ENCODE data around the gene KCNIP1. TPM values are rescaled to one million over a fixed set of nuclear protein-coding genes. Genes with fewer than 3 reads are reported as not detected.
A peak's percentile ranks its signal among the peaks of the same experiment; 100 is the strongest.

Gene KCNIP1
- total and polyA plus RNA-seq, 10 of the 15 experiments (the other 5 are each of a cell fraction or from before 2014, with no cell fraction given): not detected

GRCh38 chr5:170579601-170580000, 75.8 kb downstream of the KCNIP1 start (continued):
- TF ChIP-seq BCL3 (IDR thresholded peaks at IDR 0.05; ENCODE audit: borderline replicate concordance, insufficient read depth, low read depth, low read length, poor library complexity, severe bottlenecking): no peak
- TF ChIP-seq, protein P1, sequence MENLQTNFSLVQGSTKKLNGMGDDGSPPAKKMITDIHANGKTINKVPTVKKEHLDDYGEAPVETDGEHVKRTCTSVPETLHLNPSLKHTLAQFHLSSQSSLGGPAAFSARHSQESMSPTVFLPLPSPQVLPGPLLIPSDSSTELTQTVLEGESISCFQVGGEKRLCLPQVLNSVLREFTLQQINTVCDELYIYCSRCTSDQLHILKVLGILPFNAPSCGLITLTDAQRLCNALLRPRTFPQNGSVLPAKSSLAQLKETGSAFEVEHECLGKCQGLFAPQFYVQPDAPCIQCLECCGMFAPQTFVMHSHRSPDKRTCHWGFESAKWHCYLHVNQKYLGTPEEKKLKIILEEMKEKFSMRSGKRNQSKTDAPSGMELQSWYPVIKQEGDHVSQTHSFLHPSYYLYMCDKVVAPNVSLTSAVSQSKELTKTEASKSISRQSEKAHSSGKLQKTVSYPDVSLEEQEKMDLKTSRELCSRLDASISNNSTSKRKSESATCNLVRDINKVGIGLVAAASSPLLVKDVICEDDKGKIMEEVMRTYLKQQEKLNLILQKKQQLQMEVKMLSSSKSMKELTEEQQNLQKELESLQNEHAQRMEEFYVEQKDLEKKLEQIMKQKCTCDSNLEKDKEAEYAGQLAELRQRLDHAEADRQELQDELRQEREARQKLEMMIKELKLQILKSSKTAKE (IDR thresholded peaks at IDR 0.05; ENCODE audit: low read depth, poor library complexity, severe bottlenecking): no peak

- no peaks in the 10 kb centered on the region; a peak in 2 of 4 replicates for H3K27me3 ChIP-seq (replicated peaks in 1 of 2; ENCODE audit: control insufficient read depth in 2 of 2, insufficient read depth in 2 of 2, low read length in 1 of 2)
- intact Hi-C loops (cut with micrococcal nuclease; ENCODE audit: unreplicated experiment): no loop called here
- H3K9me3 ChIP-seq (replicated peaks; ENCODE audit: control insufficient read depth, insufficient read depth, low read length): no peaks in the 10 kb centered on the region; the same call in 2 of the 3 replicates
- no peak overlapping the region for H3K4me3 ChIP-seq
- DNase-seq (ENCODE audit: low read depth, low spot score) (no peak), ATAC-seq (no peak), FAIRE-seq (peak; percentile 54)
- H3K79me2 ChIP-seq (ENCODE audit: control insufficient read depth, insufficient read depth, low read length): no peaks in the 10 kb centered on the region
- no peak overlapping the region for H3K4me2 ChIP-seq (ENCODE audit: control insufficient read depth, insufficient read depth)
- H3K9ac ChIP-seq (ENCODE audit: control insufficient read depth, insufficient read depth, low read length): no peak overlapping the region
- in situ Hi-C loops (cut with MboI): no loop called here
- H3K4me1 ChIP-seq (ENCODE audit: control insufficient read depth, insufficient read depth, low read length): no peaks in the 10 kb centered on the region
- H3K36me3 ChIP-seq (ENCODE audit: control insufficient read depth in 2 of 2, insufficient read depth in 2 of 2, low read length in 1 of 2): no peaks in the 10 kb centered on the region
- H3K27ac ChIP-seq (ENCODE audit: control insufficient read depth, insufficient read depth): no peak overlapping the region
- ChIA-PET POLR2A (no interaction called here), RAD21 (ENCODE audit: unreplicated experiment) (no interaction called here), SMC1A (ENCODE audit: uncharacterized antibody, unreplicated experiment) (interaction anchor here (1.1 kb wide), 1 partner anchor 41 kb away, joined by 3 read pairs; no protein-coding TSS in a partner anchor), CTCF (no interaction called here)
- no peaks in the 10 kb centered on the region for H4K20me1 ChIP-seq (ENCODE audit: control insufficient read depth, insufficient read depth)
- H2AFZ ChIP-seq (ENCODE audit: control insufficient read depth, low read depth, low read length): no peak overlapping the region
- TF ChIP-seq, protein P2, sequence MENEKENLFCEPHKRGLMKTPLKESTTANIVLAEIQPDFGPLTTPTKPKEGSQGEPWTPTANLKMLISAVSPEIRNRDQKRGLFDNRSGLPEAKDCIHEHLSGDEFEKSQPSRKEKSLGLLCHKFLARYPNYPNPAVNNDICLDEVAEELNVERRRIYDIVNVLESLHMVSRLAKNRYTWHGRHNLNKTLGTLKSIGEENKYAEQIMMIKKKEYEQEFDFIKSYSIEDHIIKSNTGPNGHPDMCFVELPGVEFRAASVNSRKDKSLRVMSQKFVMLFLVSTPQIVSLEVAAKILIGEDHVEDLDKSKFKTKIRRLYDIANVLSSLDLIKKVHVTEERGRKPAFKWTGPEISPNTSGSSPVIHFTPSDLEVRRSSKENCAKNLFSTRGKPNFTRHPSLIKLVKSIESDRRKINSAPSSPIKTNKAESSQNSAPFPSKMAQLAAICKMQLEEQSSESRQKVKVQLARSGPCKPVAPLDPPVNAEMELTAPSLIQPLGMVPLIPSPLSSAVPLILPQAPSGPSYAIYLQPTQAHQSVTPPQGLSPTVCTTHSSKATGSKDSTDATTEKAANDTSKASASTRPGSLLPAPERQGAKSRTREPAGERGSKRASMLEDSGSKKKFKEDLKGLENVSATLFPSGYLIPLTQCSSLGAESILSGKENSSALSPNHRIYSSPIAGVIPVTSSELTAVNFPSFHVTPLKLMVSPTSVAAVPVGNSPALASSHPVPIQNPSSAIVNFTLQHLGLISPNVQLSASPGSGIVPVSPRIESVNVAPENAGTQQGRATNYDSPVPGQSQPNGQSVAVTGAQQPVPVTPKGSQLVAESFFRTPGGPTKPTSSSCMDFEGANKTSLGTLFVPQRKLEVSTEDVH (IDR thresholded peaks at IDR 0.05; ENCODE audit: low read depth, partially characterized antibody): no peak
- TF ChIP-seq, protein P3, sequence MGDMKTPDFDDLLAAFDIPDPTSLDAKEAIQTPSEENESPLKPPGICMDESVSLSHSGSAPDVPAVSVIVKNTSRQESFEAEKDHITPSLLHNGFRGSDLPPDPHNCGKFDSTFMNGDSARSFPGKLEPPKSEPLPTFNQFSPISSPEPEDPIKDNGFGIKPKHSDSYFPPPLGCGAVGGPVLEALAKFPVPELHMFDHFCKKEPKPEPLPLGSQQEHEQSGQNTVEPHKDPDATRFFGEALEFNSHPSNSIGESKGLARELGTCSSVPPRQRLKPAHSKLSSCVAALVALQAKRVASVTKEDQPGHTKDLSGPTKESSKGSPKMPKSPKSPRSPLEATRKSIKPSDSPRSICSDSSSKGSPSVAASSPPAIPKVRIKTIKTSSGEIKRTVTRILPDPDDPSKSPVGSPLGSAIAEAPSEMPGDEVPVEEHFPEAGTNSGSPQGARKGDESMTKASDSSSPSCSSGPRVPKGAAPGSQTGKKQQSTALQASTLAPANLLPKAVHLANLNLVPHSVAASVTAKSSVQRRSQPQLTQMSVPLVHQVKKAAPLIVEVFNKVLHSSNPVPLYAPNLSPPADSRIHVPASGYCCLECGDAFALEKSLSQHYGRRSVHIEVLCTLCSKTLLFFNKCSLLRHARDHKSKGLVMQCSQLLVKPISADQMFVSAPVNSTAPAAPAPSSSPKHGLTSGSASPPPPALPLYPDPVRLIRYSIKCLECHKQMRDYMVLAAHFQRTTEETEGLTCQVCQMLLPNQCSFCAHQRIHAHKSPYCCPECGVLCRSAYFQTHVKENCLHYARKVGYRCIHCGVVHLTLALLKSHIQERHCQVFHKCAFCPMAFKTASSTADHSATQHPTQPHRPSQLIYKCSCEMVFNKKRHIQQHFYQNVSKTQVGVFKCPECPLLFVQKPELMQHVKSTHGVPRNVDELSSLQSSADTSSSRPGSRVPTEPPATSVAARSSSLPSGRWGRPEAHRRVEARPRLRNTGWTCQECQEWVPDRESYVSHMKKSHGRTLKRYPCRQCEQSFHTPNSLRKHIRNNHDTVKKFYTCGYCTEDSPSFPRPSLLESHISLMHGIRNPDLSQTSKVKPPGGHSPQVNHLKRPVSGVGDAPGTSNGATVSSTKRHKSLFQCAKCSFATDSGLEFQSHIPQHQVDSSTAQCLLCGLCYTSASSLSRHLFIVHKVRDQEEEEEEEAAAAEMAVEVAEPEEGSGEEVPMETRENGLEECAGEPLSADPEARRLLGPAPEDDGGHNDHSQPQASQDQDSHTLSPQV (IDR thresholded peaks at IDR 0.05): no peak
- TF ChIP-seq MTA2 (IDR thresholded peaks at IDR 0.05; ENCODE audit: low read depth): no peak
- TF ChIP-seq NBN (IDR thresholded peaks at IDR 0.05): no peak
- no peak for TF ChIP-seq GABPA (IDR thresholded peaks at IDR 0.05; ENCODE audit: low read depth)
- TF ChIP-seq NFXL1 (IDR thresholded peaks at IDR 0.05; ENCODE audit: borderline replicate concordance): no peak
- TF ChIP-seq MAX (IDR thresholded peaks at IDR 0.05; ENCODE audit: low read depth, low read length): no peak
- TF ChIP-seq NR2C1 (IDR thresholded peaks at IDR 0.05): no peak
- 13% methylated on average over 1 of the region's 1 CpG for WGBS (ENCODE audit: insufficient coverage, insufficient replicate concordance, low lambda C conversion rate, missing lambda C conversion rate)
- BruUV-seq (replicated peaks): no TSS peak
Observed at GRCh38 chr5:170581211-170581610, 77.4 kb downstream of the KCNIP1 start.

Measured in GM12878 (cell line).